Activated CD4-positive, alpha-beta T cell treated with anti-CD3 and anti-CD28 coated beads, Interleukin-2, Interleukin-4, amounts not matched to agents 100 ng/mL and 50 ng/mL, durations not matched to agents 16 hours and 8 hours (primary cell): ENCODE data around the gene EIF2S1.
"Not testable (repeated sequence)": the region's sequence is repeated elsewhere in the genome, so short reads cannot be mapped to it uniquely, and the experiment has no call there.

Experiments
- DNase-seq: peaks from one replicate; pipeline ENCODE4 v3.0.0-alpha.2; 2020; ENCODE audit warnings: low spot score

EIF2S1 gene

DNA sequence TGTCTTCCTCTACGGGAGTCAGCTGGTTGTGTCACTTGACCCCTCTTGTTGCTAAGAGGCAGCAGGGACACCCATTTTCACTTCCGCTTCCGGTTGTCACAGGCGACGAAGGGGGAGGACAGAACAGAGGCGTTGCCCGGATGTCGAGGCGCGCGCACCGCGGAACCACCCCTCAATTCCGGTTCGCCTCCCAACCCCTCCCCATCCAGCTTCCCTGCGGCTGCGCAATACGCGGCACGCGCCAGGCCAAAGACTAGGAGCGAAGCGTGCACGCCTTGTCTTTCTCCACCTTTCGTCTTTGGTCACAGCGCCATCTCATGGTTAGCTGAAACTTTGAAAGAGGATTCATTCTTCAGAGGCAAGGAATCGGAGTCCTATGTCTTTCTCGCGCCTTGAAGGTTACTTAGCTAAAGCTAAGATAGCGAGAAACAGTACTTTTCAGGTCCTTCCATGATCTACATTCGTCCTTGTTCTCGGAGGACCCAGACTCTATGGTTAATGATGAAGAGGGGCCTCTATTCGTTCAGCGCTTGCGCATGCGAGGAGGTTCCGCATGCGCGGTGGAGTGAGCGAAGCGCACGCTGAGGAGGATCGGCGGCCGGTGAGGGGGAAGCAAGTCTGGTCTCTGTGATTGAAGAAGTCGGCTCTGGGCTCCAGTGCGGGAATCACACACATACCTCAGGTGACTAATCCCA lies at the start of gene EIF2S1, which contains the start of gene ATP6V1D:
Gene EIF2S1, plus strand, starts transcription at position 554 of the 695 bp plus-strand sequence. CDS start 4,440 bp downstream, outside the sequence.
Gene ATP6V1D, minus strand, starts transcription at position 30 of the 695 bp plus-strand sequence. CDS start 106 bp downstream, outside the sequence.
- DNase-seq, result peak; percentile 100

DNA sequence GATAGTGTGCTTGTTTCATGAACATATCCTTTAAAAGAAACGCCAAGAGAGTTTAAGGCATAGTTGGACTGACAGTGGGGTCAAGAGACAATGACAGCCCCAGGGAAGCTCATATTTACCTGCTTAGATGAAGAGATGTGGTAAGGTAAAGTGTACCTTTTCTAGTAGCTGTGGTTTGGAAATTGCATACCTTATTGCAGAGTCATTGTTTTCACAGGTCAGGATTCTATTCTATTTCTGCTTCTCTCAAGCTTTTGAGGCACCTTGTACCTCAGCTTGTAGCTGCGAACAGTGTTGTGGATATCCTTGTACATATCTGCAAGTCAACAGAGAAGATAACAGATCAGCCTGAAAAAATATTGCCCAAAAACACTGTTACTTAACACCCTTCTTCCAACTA lies 48.3 kb upstream of the EIF2S1 start:
- DNase-seq, result no peak

DNA sequence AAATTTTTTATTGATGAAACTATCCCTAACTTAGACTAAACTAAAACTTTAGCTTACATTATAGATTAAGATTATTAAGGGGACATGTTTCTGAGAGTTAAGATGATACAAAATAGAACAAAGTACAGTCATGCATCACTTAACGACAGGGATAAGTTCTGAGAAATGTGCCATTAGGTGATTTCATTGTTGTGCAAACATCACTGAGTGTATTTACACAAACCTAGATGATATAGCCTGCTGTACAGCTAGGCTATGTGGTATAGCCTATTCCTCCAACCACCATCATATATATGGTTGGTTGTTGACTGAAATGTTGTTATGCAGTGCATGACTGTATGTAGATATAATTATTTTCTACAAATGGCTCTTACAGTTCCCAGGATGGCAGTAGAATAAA lies 47.0 kb upstream of the EIF2S1 start:
- DNase-seq, result no peak

DNA sequence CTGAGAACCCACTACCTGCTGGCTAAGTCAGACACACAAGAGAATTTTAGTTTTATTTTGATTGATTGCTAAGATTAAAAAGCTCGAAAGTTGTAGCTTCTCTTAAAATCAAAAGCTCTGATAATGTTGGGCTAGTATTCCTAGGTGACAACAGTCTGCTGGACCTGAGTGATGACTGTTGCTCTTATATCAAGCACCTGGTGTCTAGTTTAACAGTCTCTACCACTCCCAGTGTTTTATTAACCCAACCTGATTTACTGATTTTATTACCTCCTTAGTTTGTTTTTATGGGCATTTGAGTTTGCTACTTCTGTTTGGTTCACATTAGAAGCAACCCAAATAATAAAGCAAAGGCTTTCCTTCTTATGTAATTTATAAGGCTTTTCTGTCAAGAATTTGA lies 42.3 kb upstream of the EIF2S1 start:
- DNase-seq, result no peak

DNA sequence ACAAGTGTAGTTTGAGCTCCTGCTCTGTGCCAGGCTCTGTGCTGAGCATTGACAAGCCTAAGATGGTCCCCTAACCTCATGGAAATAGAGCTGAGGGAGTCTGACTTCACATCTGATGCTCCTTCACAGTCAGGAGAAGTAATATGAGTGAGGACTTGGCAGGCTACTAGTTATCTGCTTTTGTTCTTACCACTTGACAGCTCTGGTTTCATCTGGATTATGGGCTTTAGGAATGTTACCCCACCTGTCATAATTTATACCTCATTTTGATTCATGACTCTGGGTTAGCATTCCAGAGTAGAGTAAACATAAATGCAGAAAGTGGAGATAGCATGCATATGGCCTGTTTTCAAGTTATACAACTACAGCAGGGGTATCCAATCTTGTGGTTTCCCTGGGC lies 41.0 kb upstream of the EIF2S1 start:
- no peak for DNase-seq

DNA sequence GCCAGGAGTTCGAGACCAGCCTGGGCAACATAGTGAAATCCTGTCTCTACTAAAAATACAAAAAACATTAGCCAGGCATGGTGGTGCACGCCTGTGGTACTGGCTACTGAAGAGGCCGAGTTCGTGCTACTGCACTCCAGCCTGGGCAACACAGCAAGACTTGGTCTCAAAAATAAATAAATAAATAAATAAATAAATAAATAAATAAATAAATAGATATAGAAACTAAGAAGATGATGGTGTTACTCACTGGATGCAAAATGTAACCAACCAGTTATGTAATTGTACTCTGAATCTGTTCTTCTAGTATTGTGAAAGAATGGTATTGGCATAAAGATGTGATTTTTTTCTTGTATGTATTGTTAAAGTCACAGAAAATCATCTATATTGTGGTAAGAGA lies 30.5 kb upstream of the EIF2S1 start:
- not testable (repeated sequence) for DNase-seq

DNA sequence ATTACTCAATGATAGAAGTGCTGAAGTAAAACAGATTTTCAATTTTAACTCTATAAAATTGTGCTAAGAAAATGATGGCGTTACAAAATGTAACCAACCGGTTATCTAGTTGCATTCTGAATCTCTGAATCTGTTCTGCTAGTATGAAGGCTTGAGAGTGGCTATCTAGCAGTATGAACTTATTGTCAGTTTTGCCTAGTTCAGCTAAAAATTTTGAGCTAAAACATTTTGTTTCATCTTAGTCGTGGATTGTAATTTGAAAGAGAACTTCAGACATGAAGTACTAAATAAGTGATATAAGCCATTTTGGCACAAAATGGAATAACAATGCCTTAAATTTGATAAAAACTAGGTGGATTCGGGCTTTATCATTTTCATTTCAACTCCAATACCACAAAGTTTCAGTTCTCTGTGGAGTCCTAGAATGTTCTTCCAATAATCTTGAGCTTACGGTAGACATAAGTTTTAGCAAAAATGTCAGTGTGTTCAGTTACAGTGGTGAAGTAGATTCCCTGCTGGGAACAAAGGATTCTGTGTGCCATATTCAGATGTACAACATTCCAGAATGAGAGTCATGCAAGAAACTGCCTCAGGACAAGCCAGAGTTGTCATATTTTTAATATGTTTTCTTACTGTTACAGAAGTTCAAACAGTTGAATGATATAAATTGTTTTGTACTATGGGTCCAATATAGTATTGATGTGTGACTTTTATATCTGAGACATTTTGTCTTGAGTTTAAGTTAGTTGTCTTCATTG lies 28.6 kb upstream of the EIF2S1 start:
- no peak for DNase-seq

DNA sequence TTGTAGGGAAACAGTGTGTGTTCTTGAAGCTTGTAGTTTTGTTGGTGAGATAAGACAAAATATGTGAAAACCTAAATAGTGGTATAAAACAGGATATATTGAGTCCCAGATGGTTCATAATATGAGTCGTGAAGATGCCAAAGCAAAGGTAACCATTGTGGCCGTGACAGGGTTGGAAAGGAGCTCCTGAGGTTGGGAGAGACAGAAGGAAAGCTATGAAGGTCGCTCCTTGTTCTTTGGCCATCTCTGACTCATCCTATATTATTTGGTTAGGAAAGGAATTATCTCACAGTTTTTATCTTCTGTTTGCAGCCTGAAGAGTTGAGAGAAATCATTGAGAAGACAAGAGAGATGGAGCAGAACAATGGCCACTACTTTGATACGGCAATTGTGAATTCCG lies 27.7 kb upstream of the EIF2S1 start:
- no peak for DNase-seq

DNA sequence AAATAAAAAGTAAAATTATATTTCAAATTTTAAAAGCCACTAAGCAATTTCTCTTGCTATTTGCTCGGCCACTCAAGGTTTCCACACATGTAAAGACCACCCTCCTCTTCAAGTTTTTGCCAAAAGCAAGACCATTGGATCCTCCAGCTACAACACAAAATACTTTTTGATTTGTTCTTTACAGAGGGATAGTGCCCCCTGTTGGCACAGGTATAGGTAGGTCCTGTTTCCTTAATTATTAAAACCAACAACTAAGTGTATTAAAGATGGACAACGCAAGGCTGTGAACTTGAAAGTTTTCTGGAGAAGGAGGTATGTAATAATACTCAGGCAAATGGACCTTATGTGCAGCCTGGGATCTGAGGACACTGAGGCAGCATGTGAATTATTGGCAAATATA lies 24.3 kb upstream of the EIF2S1 start:
- DNase-seq, result peak; percentile 15

DNA sequence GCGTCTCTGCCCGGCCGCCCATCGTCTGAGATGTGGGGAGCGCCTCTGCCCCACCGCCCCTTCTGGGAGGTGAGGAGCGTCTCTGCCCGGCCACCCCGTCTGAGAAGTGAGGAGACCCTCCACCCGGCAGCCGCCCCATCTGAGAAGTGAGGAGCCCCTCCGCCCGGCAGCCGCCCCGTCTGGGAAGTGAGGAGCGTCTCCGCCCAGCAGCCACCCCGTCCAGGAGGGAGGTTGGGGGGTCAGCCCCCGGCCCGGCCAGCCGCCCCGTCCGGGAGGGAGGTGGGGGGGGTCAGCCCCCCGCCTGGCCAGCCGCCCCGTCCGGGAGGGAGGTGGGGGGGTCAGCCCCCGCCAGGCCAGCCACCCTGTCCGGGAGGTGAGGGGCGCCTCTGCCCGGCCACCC lies 18.9 kb upstream of the EIF2S1 start:
- DNase-seq, result not testable (repeated sequence)

DNA sequence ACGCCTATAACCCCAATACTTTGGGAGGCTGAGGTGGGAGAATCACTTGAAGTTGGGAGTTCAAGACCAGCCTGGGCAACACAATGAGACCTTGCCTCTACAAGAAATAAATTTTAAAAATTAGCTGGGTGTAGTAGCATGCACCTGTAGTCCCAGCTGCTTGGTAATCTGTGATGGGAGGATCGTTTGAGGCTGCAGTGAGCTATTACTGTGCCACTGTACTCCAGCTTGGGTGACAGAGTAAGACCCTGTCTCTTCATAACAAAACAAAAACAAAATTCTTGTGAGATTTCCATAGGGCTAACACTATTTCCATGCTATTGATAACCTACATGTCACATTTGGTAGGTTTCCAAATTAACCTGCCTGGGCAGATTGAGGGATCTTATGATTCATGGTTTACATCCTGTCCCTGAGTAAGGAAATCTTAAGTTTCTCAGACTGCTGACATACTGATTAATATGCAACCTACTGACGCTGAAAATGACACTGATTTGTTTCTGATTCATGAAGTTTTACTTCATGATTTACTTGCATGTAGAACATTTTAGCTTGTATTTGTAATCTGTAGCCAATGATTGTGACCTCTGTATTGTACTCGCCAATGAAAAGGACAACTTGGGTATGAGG lies 16.4 kb upstream of the EIF2S1 start:
- peak; percentile 15 for DNase-seq

DNA sequence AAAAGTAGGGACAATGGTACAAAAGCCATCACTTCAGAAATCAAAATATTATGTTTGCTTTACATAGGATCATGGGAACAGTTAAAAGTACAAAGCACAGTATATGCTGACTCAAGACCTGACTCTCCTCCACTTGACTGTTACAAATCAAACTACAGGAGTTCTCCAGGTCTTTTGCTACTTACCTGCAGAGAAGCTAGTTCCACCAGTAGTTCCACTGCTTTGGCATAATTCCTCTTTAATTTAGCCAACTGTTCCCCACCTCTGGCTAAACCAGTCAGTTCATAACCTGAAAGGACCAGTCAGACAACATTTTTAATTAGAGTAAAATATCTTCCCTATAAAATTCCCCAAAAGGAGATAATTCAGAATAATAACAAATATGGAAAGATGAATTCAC lies 14.5 kb upstream of the EIF2S1 start:
- DNase-seq, result no peak

DNA sequence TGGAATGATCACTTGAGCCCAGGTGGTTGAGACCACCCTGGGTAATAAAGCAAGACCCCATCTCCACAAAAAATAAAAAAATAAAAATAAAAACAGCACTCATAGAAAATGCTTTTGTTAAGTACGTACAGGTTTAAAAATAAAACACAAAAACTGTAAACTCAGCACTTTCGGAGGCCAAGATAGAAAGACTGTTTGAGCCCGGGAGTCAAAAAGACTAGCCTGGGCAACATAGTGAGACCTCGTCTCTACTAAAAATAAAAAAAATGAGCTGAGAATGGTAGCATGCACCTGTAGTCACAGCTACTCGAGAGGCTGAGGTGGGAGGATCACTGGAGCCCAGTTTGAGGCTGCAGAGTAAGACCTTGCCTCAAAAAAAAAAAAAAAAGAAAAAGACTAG lies 8.1 kb upstream of the EIF2S1 start:
- DNase-seq, result no peak

DNA sequence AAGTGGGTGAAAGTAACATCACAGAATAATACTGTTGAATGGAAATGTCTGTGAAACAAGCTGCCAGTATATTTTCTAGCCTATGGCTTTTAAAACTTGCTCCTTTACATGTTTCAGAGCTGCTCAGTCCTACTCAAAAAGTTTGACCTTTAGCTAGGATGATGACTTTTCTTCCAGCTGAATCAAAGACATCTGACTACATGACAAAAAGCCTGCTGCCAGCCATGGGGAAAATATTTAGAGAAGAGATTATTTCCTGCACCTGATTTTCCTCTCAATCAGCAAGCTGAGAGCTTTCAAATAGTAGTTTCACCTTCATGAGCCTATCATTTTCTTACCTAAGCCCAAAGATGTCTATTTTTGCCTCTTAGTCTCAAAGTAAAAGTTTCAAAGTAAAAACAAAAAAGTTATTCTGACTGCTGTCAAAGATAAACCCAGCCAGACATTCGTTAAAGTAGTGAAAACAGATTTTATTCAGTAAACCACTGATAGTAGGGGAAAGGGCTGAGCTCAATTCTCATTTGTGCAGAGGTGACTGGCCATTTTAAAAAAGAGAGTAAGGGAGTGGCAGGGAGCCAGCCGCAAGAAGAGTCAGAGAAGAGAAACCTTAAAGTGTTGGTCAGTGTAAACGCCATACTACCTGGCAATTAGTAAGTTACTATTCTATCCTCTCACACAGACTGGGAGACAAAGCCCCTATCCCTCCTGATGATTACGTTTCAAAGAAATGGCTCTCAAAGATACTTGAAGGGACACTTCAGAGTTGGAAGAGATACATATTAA lies 2.8 kb upstream of the EIF2S1 start:
- DNase-seq, result no peak

DNA sequence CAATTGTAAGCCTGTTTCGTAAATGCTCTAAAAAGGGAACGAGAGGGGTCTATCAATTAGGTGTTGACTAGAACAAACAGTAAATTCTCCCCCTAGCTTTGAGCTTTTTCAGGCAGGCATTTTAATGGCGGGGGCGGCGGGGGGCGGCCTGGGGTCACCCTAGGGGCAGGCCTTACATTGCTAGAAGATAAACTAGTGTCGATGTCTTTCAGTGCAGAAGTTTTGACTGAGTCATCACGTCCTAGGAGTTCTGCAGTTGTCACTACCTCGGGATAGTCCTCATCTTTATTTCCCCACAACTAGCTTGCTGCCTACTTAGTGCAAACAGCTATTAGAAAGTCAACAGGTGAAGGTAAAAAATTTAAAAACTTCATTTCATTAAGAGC lies 2.2 kb upstream of the EIF2S1 start:
- DNase-seq, result no peak

DNA sequence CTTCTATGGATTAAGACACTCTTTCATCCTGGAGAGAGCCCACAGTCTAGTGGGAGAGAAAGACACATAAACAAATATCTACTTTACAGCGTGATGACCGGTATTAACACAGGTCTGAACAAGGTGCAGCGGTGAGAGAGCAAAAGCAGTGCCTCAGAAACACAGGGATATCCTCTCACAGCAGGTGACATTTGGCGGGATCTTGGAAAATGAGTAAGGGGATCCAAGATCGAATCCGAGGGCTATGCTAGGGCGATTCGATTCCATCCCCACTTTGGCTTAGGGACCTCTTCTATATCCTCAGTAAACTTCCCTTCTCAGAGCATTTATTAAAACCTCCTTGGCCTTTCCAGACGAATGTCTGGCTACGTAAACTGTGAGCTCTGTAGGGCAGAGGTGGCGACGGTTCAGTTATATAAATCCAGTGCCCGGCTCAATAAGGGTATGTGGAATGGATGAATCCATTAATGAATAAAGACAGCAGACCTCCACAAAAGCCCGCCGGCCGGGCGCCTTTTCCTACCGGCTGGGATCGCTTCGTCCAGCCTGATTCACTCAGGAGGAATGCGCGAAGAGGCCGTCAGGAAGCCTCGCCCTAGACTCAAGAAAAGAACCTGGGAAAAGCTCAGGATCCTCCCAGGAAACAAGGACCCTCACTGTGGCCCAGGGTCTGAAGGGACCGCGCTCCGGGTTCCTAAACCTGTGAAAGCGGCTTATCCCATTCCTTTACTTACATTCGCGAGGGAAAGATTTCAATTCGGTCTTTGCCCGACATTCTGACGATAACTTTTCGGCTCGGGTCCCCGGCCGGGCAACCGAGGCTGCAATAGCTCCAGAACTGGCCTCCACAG lies 979 bp upstream of the EIF2S1 start:
- no peak for DNase-seq

DNA sequence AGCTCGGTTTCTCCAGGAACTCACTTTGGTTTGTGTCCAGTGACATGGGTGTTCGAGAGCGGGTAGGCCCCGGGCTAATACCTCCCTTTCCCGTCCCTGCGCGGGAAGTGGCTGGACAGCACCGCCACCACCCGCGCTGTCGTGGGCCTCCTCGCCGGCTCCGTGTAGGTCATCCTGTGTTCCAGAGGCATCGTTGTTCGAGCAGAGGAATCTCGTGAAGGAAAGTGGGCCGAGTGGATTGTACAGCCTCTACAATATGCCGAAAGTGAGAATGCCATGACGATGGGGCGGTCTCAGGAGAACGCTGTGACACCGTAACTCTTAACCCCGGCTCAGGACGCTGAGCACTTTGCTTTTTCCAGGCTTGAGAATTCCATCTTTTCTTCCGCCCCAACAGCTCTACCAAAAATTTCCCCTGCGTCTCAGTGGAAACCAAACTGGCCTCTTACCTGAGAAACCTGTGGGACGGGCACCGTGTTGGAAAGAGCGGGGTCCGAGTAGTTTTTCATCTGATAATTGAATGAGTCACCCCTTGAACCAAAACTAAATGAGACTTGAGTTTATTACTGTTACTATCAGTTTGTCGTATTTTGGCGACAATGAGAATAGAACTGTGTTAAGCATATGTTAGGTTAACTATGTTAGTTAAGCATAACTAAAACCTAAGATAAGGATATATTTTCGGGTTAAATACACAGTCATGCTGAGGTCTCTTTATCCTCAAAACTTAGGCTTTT lies 510 bp downstream of the EIF2S1 start:
- DNase-seq, result no peak

DNA sequence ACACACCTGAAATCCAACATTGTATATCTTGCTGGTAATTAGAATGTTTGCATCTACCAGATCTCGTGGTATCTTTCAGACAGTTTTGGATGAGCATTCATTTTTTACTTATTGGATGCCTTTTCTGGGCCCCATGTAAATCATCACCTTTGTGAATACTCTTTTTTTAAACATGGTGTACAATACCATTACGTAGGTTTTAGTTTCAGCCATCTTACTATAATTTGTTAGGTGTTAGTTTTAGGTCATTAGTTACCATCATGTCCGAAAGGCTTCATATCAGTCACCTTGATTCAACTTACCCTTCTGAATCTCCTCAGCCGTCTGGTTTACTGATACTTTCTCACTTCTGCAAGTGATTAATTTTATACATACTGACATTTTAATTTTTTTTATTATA lies 5.3 kb downstream of the EIF2S1 start:
- no peak for DNase-seq

DNA sequence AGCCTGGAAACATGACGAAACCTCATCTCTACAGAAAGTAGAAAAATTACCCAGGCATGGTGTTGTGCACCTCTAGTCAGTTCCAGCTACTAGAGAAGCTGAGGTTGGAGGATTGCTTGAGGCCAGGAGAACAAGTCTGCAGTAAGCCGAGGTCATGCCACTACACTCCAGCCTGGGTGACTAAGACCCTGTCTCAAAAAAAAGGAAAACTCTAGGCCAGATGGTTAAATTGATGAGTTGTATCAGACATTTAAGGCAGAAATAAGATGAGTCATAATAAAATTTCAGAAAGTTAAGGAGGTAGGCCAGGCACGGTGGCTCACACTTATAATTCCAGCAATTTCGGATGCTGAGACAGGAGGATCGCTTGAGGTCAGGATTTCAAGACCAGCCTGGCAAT lies 10.7 kb downstream of the EIF2S1 start:
- no peak for DNase-seq

DNA sequence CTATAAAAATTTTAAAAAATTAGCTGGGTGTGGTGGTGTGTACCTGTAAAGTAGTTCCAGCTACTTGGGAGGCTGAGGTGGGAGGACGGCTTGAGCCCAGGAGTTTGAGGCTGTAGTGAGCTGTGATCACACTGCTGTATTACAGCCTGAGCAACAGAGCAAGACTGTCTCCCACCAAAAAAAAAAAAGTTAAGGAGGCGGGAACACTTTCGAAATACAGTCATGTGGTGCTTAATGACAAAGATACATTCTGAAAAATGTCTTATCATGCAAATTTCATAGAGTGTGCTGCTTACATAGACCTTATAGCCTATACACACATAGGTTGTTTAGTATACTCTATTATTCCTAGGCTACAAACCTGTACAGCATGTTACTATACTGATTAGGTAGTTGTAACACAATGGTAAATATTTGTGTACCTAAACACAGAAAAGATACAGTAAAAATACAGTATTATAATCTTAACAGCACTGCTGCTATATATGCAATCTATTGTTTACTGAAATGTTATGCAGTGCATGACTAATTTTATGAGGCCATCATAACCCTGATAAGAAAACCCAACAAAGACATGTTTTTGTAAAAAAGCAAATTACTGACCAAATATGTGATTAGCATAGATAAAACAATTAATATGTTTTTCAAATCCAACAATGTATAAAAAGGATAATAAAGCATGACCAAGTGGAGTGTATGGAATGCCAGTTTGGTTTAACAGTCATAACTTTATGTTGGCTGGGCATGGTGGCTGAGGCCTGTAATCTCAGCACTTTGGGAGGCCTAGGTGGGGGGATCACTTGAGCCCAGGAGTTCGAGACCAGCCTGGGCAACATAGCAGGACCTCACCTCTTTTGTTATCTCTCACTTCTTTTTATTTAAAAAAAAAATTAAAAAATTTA lies 11.4 kb downstream of the EIF2S1 start:
- no peak for DNase-seq
